GM20000 (cell line): ENCODE data around the gene ELOA.

ENCODE experiments used
- DNase-seq: peaks from one replicate; pipeline ENCODE4 v3.0.0; 2012; ENCODE audit warnings: low spot score
- CTCF ChIP-seq: IDR thresholded peaks from 2 replicates; pipeline ENCODE4 v1.5.1; 2012; ENCODE audit warnings: mild to moderate bottlenecking, control low read depth; ENCODE audit errors: extremely low read depth, missing control alignments

ELOA gene

GRCh38 chr1:23743287-23744152, at the start of gene ELOA:
Gene ELOA (plus strand): TSS chr1:23743471. CDS start chr1:23743504, 33 bp downstream.
- peak; percentile 96 for DNase-seq
- TF ChIP-seq CTCF: no peak

GRCh38 chr1:23693599-23693998, 49.7 kb upstream of the ELOA start:
- no peak for DNase-seq
- no peak for TF ChIP-seq CTCF

- DNase-seq: no peak
- no peak for TF ChIP-seq CTCF
Measured at GRCh38 chr1:23694371-23694770, 48.9 kb upstream of the ELOA start.

- TF ChIP-seq CTCF: no peak
- no peak for DNase-seq
Measured at GRCh38 chr1:23695667-23696066, 47.6 kb upstream of the ELOA start.

- no peak for DNase-seq
- no peak for TF ChIP-seq CTCF
Measured at GRCh38 chr1:23696335-23696989, 46.8 kb upstream of the ELOA start.

- no peak for DNase-seq
Measured at GRCh38 chr1:23698466-23698865, 44.8 kb upstream of the ELOA start.

More at GRCh38 chr1:23698466-23698865, 44.8 kb upstream of the ELOA start:
- no peak for TF ChIP-seq CTCF
